Jurkat, Clone E6-1 (cell line): Measurements from ENCODE around the gene PEPD. TPM values are rescaled to one million over a fixed set of nuclear protein-coding genes. Genes with fewer than 3 reads are reported as not detected.
A peak's percentile ranks its signal among the peaks of the same experiment; 100 is the strongest.
"Not testable (repeated sequence)": the region's sequence is repeated elsewhere in the genome, so short reads cannot be mapped to it uniquely, and the experiment has no call there.

Source experiments
- DNase-seq: peaks from one replicate; pipeline ENCODE4 v3.0.0-alpha.2; 2011; ENCODE audit warnings: low read depth, low spot score
- H3K4me3 ChIP-seq: 2 replicates; pipeline ENCODE4 v1.5.1; 2011; ENCODE audit warnings: mild to moderate bottlenecking, low read length, control low read depth, moderate library complexity
- polyA plus RNA-seq: library from polyadenylated mRNA; unstranded; fragments of >200 nt; gene quantifications from one replicate; pipeline ENCODE4 v1.2.1, GENCODE V29; 2012; ENCODE audit warnings: missing spikeins; ENCODE audit not compliant: insufficient read length, insufficient read depth

PEPD gene
- 34.7 TPM for polyA plus RNA-seq

DNA sequence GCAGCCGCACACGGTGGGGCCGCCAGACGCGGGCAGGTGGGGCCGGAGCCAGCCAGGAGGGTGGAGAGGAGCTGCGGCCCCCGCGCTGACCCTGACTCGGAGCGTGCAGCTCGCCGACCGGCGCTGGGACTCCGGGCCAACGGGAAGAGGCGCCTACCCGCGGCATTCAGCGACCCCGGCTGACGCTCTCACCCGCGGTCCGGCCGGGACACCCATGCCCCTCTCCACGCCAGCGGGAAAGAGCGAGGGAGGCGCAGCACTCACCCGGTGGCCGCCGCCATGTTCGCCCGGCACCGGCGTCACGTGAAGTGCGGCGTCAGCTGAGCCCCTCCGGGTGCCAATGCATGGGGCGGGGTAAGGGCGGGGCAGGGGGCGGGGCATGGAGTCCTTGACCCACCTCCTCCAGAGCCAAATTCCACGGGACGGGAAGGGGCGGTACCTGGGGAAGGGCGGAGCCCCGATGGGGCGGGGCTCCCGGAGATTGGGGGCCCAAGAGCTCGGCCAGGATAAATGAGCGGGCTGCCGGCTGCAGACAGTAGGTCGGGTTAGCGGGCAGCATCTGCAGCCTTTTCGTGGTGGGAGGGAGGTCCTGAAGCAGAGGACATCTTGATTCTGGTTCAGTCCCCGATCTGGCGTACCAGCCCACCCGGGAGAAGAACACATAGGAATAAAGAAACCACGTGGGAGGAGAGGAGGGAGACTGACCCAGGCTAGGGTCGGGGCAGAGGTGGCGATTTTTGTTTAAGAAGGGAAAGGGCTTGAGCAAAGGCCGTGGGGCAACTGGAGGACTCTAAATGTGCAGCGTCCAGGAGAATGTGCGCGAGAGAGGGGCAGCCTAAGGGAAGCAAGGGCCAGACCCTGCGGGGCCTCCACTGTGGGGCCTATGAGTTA is at the start of gene PEPD:
Gene PEPD, minus strand, starts transcription at position 312 of the 891 bp plus-strand sequence. Its CDS starts 31 bp downstream, at position 281.
- DNase-seq, result peak; percentile 81
- H3K4me3 ChIP-seq, result peak within 1 kb of the TSS; percentile 74

DNA sequence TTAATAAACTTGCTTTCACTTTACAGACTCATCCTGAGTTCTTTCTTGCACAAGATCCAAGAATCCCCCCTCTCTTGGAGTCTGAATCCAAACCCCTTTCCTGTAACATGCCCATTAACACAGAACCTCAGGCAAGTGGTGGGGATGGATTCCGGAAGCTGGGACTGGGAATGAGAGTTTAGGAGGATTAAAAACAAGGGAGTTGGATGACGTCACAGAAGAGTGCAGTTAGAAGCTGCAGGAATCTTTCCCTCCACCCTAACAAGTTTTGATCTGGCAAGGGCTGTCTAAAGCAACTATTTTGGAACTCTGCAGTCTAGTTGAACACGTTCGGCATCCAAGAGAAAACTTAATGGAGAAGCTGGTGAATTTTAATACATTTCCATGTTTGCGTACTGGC is 48.2 kb upstream of the PEPD start:
- no peak for DNase-seq
- H3K4me3 ChIP-seq, result no peak overlapping the region

DNA sequence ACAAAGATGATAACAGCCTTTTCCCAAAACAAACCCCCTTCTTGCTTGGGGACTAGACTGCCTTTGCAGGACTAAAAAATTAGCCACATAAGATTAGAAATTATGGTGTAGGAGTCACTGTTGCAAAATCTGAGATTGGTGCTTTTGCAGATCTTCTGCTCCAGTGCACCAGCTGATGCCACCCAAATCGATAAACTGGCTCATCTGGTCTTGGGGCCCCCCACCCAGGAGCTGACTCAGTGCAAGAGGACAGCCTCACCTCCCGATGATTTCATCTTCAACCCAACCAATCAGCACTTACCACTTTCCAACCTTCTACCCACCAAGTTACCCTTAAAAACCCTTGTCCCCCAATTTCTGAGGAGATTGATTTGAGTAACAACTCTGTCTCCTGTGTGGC is 47.1 kb upstream of the PEPD start:
- no peak overlapping the region for H3K4me3 ChIP-seq
- DNase-seq, result no peak

DNA sequence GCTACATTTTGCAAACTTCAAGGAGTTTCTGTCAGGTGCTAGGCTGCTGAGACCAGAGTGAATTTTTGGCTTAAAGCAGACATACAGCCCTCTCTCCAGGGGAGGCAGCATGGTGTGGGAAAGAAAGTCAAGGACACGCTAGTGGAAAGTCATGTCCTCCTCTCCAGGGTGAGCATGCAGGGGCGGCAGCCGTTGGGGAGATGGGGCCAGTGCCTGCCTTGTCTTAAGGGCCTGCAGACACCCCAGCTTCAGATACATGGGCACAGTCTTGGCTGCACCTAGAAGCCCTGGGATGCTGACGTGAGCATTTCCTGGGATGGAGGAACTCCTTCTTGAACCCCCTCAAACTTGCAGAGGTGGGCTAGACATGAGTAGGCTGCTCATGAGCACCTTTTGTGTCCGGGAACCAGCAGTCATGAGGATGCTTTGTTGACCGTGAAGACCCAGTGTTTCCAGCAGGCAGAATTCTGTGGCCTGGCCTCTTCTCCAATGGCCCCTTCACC is 43.3 kb upstream of the PEPD start:
- no peak for DNase-seq
- no peak overlapping the region for H3K4me3 ChIP-seq

DNA sequence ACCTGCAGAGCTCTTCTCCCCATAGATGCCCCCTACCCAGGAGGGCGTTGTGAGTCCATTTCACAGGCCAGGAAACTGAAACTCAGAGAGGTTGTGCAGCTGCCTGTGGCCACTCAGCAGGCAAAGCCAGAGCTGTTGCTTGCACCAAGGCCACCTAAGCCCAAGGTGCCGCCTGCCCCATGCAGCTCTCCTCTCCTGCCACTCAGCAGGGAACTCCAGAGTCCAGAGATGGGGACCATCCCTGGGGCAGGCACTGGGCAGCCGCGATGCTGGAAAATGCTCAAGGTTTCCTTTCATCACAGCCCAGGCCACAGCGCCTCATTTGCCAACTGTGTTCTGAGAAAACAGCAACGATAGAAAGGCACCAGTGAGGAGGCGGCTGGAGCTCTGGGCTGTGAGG is 41.0 kb upstream of the PEPD start:
- no peak overlapping the region for H3K4me3 ChIP-seq
- no peak for DNase-seq

DNA sequence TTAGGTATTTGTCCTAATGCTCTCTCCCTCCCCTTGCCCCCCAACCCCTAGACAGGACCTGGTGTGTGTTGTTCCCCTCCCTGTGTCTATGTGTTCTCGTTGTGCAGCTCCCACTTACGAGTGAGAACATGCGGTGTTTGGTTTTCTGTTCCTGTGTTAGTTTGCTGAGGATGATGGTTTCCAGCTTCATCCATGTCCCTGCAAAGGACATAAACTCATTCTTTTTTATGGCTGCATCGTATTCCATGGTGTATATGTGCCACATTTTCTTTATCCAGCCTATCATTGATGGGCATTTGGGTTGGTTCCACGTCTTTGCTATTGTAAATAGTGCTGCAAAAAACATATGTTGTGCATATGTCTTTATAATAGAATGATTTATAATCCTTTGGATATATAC is 40.1 kb upstream of the PEPD start:
- DNase-seq, H3K4me3 ChIP-seq: not testable (repeated sequence)

DNA sequence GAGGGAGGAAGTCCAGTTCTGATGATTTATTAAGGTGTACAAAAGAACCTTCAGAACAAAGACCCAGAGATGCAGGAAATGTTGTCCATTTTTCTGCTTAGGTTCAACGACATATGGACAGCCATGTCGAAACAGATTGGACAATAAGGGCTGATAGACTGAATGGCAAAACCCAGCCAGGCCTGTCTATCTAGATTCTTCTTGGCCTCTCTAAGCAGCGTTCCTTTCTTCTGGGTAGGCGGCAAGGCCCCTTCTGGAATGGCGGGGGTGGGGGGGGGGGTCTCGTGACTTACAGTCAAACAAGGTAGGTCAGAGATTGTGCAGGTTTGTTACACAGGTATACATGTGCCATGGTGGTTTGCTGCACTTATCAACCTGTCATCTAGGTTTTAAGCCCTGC is 39.7 kb upstream of the PEPD start:
- no peak overlapping the region for H3K4me3 ChIP-seq
- DNase-seq, result no peak

DNA sequence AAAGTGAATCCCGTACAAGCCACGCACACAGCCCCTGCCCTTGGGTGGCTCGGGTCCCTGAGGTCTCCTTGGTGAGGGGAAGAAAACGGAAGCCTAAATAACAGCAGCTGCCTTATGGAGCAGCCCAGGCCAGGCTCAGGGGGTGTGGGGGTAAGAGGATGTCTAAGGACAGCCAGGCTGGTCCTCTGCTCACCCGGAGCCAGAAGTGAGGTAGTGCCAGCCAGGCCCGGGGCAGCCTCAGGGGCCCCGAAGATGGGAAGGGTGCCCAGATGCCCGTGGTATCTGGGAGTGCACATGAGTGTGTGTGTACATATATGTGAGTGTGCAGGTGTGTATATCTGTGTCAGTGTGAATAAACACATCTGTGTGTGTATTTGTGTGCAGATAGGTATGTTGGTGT is 38.4 kb upstream of the PEPD start:
- no peak for DNase-seq
- no peak overlapping the region for H3K4me3 ChIP-seq

DNA sequence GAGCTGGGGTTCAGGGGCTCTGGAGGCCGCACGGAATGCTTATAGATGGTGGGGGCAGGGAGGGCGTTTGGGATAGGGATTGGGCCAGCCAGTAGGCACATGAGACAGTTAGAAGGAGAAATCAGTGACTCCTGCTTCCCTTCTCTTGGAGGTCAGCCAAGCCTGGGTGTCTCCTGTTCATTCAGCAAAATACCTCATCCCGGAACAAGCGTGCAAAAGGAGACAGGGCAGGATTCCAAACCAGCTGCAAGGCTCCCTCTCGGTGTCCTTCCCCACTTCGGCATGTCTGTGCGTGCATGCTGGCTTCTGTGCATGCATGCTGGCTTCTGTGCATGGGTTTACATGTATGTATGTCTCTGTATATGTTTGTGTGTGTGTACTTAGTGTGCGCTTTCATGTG is 37.3 kb upstream of the PEPD start:
- no peak for DNase-seq
- no peak overlapping the region for H3K4me3 ChIP-seq

DNA sequence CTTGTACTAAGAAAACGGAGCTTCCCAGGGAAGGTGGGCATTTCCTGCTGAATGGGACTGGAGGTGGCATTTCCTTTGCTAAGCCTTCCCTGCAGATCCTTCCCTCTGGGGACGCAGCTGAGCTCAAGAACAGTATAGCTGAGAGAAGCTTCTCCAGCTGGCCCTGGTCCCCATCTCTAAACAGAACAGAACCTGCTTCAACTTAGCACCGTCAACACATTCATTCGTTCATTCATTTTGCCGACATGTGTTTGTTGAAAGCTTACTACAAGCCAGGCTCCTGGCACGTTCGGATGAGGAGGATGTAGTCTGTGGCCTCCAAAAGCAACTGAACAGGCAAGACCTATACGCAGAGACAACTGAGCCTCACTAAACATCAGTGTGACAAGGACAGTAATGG is 36.6 kb upstream of the PEPD start:
- DNase-seq, result no peak
- no peak overlapping the region for H3K4me3 ChIP-seq

DNA sequence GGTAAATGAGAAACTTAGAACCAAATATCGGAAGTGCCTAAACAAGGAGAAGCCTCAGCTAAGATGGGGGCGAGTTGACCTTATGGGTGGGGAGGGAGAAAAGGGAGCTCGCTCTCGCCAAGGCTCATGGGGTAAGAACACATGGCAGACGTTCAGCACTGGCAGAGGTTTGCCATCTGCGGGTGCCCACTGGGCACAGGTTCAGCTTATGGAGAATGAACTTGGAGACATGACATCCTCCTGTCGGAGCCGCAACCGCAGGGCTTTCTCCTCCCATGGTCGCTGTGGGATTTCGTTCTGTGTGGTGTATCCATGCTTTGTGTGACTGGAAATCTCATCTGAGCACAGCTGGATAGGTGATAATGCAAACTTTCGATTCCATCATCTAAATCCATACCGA is 36.1 kb upstream of the PEPD start:
- H3K4me3 ChIP-seq, result no peak overlapping the region
- no peak for DNase-seq

DNA sequence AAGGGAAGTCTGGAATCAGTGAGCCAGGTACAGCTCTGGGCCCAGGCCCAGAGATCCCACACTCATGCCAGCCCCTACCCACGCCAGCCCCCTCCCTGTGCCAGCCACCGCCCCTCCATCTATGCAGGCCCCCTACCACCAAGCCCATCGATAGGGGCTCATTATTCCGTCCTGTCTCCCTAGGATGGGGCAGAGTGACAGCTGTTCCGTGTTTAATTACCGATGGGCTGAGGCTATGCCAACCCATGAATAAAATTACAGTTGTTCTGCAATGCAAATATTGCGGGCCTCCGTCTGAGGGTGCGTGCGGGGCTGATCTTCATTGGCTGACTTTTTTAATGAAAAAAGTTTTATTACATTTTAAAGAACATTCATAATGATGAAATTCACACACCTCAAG is 35.6 kb upstream of the PEPD start:
- DNase-seq, result no peak
- no peak overlapping the region for H3K4me3 ChIP-seq

DNA sequence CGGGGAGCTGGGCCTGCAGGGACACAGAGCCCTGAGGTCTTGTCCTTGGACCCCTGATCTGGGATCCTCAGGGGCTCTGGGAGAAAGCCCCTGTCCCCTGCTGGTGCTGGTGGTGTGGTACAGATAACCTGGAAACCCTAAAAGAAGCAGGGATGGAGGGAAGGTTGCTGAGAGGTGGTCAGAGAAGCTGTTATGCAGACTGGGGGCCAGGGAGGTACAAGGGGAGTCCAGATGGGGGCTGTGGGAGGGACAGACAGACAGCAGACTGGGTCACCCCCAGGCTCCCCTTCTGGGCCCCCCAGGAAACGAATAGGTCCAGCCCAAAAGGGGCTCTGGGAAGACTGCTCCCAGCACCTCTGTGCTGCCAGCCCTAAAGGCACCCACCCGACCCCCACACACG is 34.7 kb upstream of the PEPD start:
- no peak overlapping the region for H3K4me3 ChIP-seq
- DNase-seq, result no peak

DNA sequence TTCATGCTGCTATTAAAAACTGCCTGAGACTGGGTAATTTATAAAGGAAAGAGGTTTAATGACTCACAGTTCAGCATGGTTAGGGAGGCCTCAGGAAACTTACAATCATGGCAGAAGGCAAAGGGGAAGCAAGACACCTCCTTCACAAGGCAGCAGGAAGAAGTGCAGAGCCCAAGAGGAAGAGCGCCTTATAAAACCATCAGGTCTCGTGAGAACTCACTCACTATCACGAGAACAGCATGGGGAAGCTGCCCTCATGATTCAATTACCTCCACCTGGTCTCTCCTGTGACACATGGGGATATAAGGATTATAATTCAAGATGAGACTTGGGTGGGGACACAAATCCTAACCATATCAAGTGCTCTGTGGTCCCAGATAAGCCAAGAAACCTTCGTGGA is 34.1 kb upstream of the PEPD start:
- not testable (repeated sequence) for H3K4me3 ChIP-seq, DNase-seq

DNA sequence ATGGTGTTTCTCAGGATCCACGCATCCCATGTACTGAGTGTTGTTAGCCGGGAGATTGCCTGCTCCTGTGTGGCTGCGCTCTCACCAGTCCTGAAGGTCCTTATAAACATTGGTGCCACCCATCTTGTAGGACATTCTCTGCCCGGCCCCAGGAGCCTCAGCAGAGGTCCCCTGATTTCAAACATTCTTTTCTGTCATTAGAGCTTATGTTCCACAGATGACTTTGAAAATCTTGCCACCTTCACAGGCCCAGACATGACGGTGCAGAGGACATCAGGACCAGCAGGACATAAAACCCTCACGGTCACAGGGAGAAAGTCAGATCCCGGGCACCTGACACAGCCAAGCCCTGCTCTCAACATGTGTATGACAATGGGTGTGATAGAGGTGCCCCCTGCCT is 33.2 kb upstream of the PEPD start:
- no peak for DNase-seq

DNA sequence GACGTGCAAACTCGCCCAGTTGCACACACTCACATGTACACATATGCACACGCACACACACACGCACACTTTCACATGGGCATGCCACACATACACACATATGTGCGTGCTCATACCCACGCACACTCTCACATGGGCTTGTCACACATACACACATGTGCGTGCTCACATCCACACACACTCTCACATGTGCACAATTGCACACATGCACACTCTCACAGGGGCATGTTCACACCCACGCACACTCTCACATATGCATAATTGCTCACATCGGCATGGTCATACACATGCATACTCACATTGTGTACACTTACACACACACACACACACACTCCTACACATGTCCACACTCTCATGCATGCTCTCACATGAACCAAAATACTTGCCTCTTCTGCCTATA is 32.8 kb upstream of the PEPD start:
- H3K4me3 ChIP-seq, result no peak overlapping the region
- no peak for DNase-seq

More for the DNA sequence above, 33.2 kb upstream of the PEPD start:
- H3K4me3 ChIP-seq, result no peak overlapping the region

DNA sequence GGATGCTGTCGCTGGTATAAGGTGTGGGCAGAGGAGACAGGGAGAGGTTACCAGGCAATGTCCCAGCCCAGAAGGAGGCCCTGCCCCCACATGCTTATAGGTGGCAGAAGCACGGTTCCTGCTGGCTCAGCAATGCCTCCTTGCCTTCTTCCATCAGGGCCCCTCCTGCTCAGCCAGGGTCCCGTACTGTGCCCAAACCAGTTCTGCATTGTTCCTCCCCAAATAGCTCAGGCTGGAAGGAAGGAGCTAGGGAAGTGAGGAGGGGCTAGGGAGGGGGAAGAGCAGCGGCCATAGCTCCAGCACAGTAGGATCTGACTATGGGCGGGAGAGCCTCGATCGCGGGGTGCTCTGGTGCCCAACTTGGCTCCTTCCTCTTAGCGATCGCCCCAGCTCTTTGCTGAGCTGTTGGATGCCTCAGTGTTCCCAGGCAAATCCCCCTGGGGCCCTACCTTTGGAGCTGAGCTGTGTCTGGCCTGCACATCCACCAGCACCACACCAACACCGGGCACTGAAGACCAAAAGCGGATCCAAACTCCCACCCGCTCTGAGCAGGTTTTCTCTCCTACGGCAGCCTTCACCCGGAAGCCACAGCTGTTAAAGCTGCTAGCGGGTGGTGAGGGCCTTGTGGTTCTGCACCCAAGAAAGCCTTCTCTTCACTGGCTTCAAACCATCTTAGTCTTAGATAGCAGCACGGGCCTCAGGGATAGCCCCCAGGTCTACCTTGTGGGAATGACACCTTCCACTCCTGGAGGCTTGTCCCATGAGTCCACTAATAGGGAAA is 32.1 kb upstream of the PEPD start:
- H3K4me3 ChIP-seq, result no peak overlapping the region
- no peak for DNase-seq

DNA sequence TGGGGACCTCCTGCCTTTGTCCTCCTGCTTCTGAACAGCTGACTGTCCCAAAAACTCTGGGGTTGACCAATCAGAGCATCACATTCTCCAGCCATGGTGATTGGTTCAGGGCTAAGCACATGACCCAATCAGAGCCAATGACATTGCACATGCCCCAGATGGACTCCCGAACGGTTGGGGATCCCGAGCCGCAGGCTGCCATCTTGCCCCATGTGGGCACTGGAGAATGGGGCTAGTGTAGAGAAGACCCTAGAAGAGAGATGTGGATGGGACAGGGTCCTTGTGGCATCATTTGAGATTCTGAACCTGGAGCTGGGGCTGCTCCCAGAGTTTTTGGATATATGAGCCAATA is 31.3 kb upstream of the PEPD start:
- no peak for DNase-seq
- no peak overlapping the region for H3K4me3 ChIP-seq

DNA sequence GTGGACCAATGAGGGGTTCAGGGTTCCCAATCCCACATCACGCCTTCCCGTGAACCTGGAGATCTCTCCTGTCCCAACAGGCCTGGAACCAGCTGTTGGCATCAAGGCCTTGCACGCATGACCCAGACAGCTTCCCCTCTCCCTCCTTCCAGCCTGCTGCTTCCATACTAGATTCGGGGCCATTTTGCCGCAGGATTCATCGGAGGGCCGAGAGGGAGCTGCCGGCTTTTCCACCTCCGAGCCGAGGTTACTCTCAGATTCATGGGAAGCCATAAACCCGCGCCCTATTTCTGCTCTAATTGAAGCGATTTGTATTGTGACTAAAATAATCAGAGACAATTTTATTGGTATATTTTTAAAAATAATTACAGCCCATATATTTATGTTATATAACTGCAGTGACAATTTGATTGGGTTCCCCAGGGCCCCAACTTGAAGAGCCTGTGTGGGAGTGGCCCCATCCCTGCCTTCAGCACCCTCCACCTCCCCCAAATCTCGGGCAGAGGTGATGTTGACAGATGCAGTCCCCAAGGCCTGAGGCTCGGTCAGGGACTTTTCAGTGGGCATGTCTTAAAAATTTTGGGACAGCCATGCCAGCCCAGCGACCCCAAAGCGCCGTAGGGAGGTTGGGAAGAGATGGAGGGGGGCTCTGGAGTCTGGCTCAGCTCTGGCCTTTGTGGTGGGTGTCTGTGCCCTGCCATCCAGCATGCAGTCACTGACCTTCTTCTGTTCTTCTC is 30.8 kb upstream of the PEPD start:
- H3K4me3 ChIP-seq, result no peak overlapping the region
- DNase-seq, result no peak

DNA sequence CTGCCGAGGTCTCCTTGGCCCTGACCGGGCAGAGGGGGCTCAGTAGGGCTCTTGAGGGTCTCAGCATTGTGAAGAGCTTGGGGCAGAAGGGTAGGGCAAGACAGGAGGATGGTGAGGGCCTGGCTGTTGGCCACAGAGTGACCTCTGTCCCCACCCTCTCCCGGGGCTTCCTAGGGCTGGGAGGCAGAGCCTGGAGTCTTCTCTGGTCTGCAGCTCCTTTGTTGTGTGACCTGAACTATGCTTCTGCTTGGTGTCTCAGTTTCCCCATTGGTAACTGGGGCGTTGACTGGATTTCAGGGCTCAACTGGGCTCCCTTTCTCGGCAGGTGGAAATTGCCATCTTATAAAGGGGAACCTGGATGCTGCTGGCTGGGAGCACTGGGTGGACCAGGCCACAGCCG is 30.1 kb upstream of the PEPD start:
- H3K4me3 ChIP-seq, result no peak overlapping the region

More for the DNA sequence above, 30.1 kb upstream of the PEPD start:
- DNase-seq, result no peak
